H1 (cell line): Measurements from ENCODE around the gene HADHB. TPM values are rescaled to one million over a fixed set of nuclear protein-coding genes. Genes with fewer than 3 reads are reported as not detected.

ENCODE experiments used
- CTCF ChIA-PET: fragments of 300-600 bp; sonication (Branson Sonifier 250); formaldehyde crosslinking; loops from one replicate; lab custom pipeline; 2021; ENCODE audit not compliant: partially characterized antibody; lab: Charles Lee
- POLR2A ChIA-PET: fragments of 300-600 bp; sonication (Branson Sonifier 250); formaldehyde crosslinking; loops from one replicate; lab custom pipeline; 2021; ENCODE audit warnings: inconsistent platforms; ENCODE audit not compliant: partially characterized antibody; lab: Charles Lee
- DNase-seq, 2 experiments: peaks; one replicate each; pipeline versions ENCODE4 v3.0.0 to v3.0.0-alpha.2; 2010 to 2022; ENCODE audit warnings: low spot score in 2 of 2, low read depth in 1 of 2, mixed read lengths in 1 of 2
- FAIRE-seq: peaks from 2 replicates; lab custom pipeline; 2011; peaks lifted over from hg19 to GRCh38; lab: Jason Lieb, UNC
- H2AFZ ChIP-seq: 2 replicates; pipeline ENCODE4 v1.8.1; 2012; ENCODE audit warnings: low read length, inconsistent platforms
- H2AK5ac ChIP-seq: 2 replicates; pipeline ENCODE4 v1.6.1; 2013; ENCODE audit warnings: low read depth, low read length
- H2BK120ac ChIP-seq: replicated peaks from 2 replicates; pipeline ENCODE3; 2013; ENCODE audit warnings: low read depth, low read length, inconsistent platforms
- H2BK12ac ChIP-seq: 2 replicates; pipeline ENCODE4 v1.6.1; 2013; ENCODE audit warnings: low read depth, low read length
- H2BK15ac ChIP-seq: 2 replicates; pipeline ENCODE4 v1.6.1; 2013; ENCODE audit warnings: low read length
- H2BK20ac ChIP-seq: 2 replicates; pipeline ENCODE4 v1.6.1; 2013; ENCODE audit warnings: low read length
- H2BK5ac ChIP-seq: 2 replicates; pipeline ENCODE4 v1.6.1; 2013; ENCODE audit warnings: low read depth, low read length
- H3K14ac ChIP-seq: 2 replicates; pipeline ENCODE4 v1.6.1; 2013; ENCODE audit warnings: inconsistent platforms; ENCODE audit not compliant: insufficient read length
- H3K18ac ChIP-seq: 2 replicates; pipeline ENCODE4 v1.6.1; 2013; ENCODE audit warnings: low read length; ENCODE audit errors: extremely low read depth
- H3K23ac ChIP-seq: 2 replicates; pipeline ENCODE4 v1.6.1; 2013; ENCODE audit warnings: inconsistent platforms; ENCODE audit not compliant: insufficient read length
- H3K23me2 ChIP-seq: 2 replicates; pipeline ENCODE4 v1.6.1; 2013; ENCODE audit warnings: low read depth, low read length
- H3K27ac ChIP-seq: 2 replicates; pipeline ENCODE4 v1.6.1; 2011; ENCODE audit warnings: low read depth, low read length, inconsistent platforms
- H3K27me3 ChIP-seq, 4 experiments: replicated peaks in 1 of 4; 1 replicate in 1 of 4; 2 replicates in 3 of 4; pipeline versions ENCODE4 v1.6.1 to v1.8.1; 2011 to 2013; ENCODE audit warnings: low read length in 3 of 4, mild to moderate bottlenecking in 3 of 4, inconsistent platforms in 2 of 4, mixed read lengths in 2 of 4, moderate library complexity in 1 of 4; ENCODE audit not compliant: control insufficient read depth in 3 of 4, insufficient read depth in 3 of 4; ENCODE audit errors: extremely low read depth in 1 of 4
- H3K36me3 ChIP-seq, 4 experiments: 2 replicates each; pipeline versions ENCODE4 v1.6.1 to v1.8.1; 2011 to 2013; ENCODE audit warnings: mild to moderate bottlenecking in 4 of 4, low read length in 3 of 4, moderate library complexity in 2 of 4, control low read depth in 1 of 4, inconsistent platforms in 1 of 4; ENCODE audit not compliant: insufficient read depth in 4 of 4, control insufficient read depth in 2 of 4
- H3K4ac ChIP-seq: replicated peaks from 2 replicates; pipeline ENCODE3; 2013; ENCODE audit warnings: low read length, low read depth, mixed read lengths, inconsistent platforms; ENCODE audit not compliant: insufficient read length
- H3K4me1 ChIP-seq, 4 experiments: replicated peaks in 1 of 4; 1 replicate in 1 of 4; 2 replicates in 3 of 4; pipeline versions ENCODE4 v1.6.1 to v1.8.1; 2011 to 2013; ENCODE audit warnings: low read length in 3 of 4, inconsistent platforms in 2 of 4, mixed read lengths in 1 of 4; ENCODE audit not compliant: insufficient read depth in 4 of 4, control insufficient read depth in 3 of 4
- H3K4me2 ChIP-seq, 2 experiments: 2 replicates each; pipeline versions ENCODE4 v1.6.1 to v1.8.1; 2011 to 2013; ENCODE audit warnings: low read depth in 2 of 2, low read length in 2 of 2, control low read depth in 1 of 2, inconsistent platforms in 1 of 2, mild to moderate bottlenecking in 1 of 2; ENCODE audit not compliant: insufficient read depth in 1 of 2
- H3K4me3 ChIP-seq, 4 experiments: fragments of 200-600, 300-600 bp in 1 of 4; sonication (generic), shearing (Covaris generic), sonication (Bioruptor Twin) in 1 of 4; 2 replicates each; pipeline versions ENCODE4 v1.5.1 to v1.8.1; 2011 to 2016; ENCODE audit warnings: low read length in 4 of 4, low read depth in 3 of 4, control low read depth in 2 of 4, inconsistent platforms in 2 of 4, mild to moderate bottlenecking in 2 of 4, mixed read lengths in 1 of 4, moderate library complexity in 1 of 4; ENCODE audit not compliant: insufficient read depth in 2 of 4; ENCODE audit errors: extremely low read depth in 1 of 4
- H3K56ac ChIP-seq: replicated peaks from 2 replicates; pipeline ENCODE3; 2013; ENCODE audit warnings: low read depth, mild to moderate bottlenecking, mixed read lengths, low read length, inconsistent platforms; ENCODE audit not compliant: insufficient read length
- H3K79me1 ChIP-seq: 2 replicates; pipeline ENCODE4 v1.6.1; 2013; ENCODE audit warnings: low read depth, low read length, control low read depth
- H3K79me2 ChIP-seq, 2 experiments: 2 replicates each; pipeline versions ENCODE4 v1.6.1 to v1.8.1; 2012 to 2013; ENCODE audit warnings: low read length in 2 of 2, mild to moderate bottlenecking in 2 of 2, inconsistent platforms in 1 of 2; ENCODE audit not compliant: insufficient read depth in 2 of 2, control insufficient read depth in 1 of 2
- H3K9ac ChIP-seq, 4 experiments: replicated peaks in 1 of 4; 1 replicate in 1 of 4; 2 replicates in 3 of 4; pipeline versions ENCODE4 v1.6.1 to v1.8.1; 2011 to 2013; ENCODE audit warnings: low read depth in 3 of 4, low read length in 3 of 4, control low read depth in 2 of 4, mild to moderate bottlenecking in 2 of 4, moderate library complexity in 2 of 4, inconsistent platforms in 1 of 4; ENCODE audit errors: extremely low read depth in 1 of 4
- H3K9me3 ChIP-seq, 2 experiments: 2 replicates each; pipeline versions ENCODE4 v1.6.1 to v1.8.1; 2012 to 2013; ENCODE audit warnings: mild to moderate bottlenecking in 2 of 2, moderate library complexity in 2 of 2, control low read depth in 1 of 2, inconsistent platforms in 1 of 2, low read depth in 1 of 2, low read length in 1 of 2, mixed read lengths in 1 of 2; ENCODE audit not compliant: insufficient read depth in 2 of 2
- H4K20me1 ChIP-seq, 2 experiments: replicated peaks in 1 of 2; 2 replicates each; pipeline versions ENCODE3 to v1.8.1; 2011 to 2013; ENCODE audit warnings: inconsistent platforms in 2 of 2, low read length in 2 of 2, mild to moderate bottlenecking in 1 of 2; ENCODE audit not compliant: insufficient read depth in 2 of 2, control insufficient read depth in 1 of 2
- H4K5ac ChIP-seq: 2 replicates; pipeline ENCODE4 v1.6.1; 2013; ENCODE audit warnings: low read length, low read depth, mixed read lengths, inconsistent platforms; ENCODE audit not compliant: insufficient read length
- H4K8ac ChIP-seq: 2 replicates; pipeline ENCODE4 v1.8.0; 2013; ENCODE audit warnings: mild to moderate bottlenecking, moderate library complexity, low read length, inconsistent platforms; ENCODE audit not compliant: insufficient read depth; ENCODE audit errors: extremely low read depth
- H4K91ac ChIP-seq: replicated peaks from 2 replicates; pipeline ENCODE3; 2013; ENCODE audit warnings: low read length, mixed read lengths, inconsistent platforms; ENCODE audit not compliant: insufficient read length
- ATF2 ChIP-seq: IDR thresholded peaks from 2 replicates; pipeline ENCODE4 v1.6.1; 2012; ENCODE audit warnings: low read length, inconsistent platforms
- BRCA1 ChIP-seq: IDR thresholded peaks from 2 replicates; pipeline ENCODE4 v1.6.1; 2012; ENCODE audit warnings: low read depth, low read length, improper control_type of control experiment
- CHD1 ChIP-seq: IDR thresholded peaks from 2 replicates; pipeline ENCODE4 v1.6.1; 2012; ENCODE audit warnings: low read depth, low read length, improper control_type of control experiment
- CTBP2 ChIP-seq: IDR thresholded peaks from 2 replicates; pipeline ENCODE4 v1.7.0; 2011; ENCODE audit warnings: borderline replicate concordance, mild to moderate bottlenecking, moderate library complexity, mixed read lengths, low read length; ENCODE audit not compliant: insufficient read depth, insufficient read length
- JUN ChIP-seq: IDR thresholded peaks from 2 replicates; pipeline ENCODE4 v1.6.1; 2011; ENCODE audit warnings: low read depth, mild to moderate bottlenecking, improper control_type of control experiment, low read length
- NANOG ChIP-seq: IDR thresholded peaks from 2 replicates; pipeline ENCODE4 v1.6.1; 2011; ENCODE audit warnings: low read length, low read depth, mild to moderate bottlenecking, inconsistent platforms; ENCODE audit not compliant: insufficient read depth, poor library complexity, severe bottlenecking
- SIN3A ChIP-seq, 2 experiments: IDR thresholded peaks in 1 of 2; conservative IDR thresholded peaks in 1 of 2; 2 replicates each; pipeline ENCODE4 v1.6.1; 2011 to 2012; ENCODE audit warnings: low read length in 2 of 2, improper control_type of control experiment in 1 of 2, low read depth in 1 of 2, mild to moderate bottlenecking in 1 of 2
- SIRT6 ChIP-seq: IDR thresholded peaks from one replicate; pipeline ENCODE4 v1.7.1; 2012; ENCODE audit warnings: low read length, inconsistent platforms
- SIX5 ChIP-seq: IDR thresholded peaks from 2 replicates; pipeline ENCODE4 v1.6.1; 2011; ENCODE audit warnings: mild to moderate bottlenecking, low read depth, low read length
- SRF ChIP-seq: IDR thresholded peaks from 2 replicates; pipeline ENCODE4 v1.6.1; 2011; ENCODE audit warnings: mild to moderate bottlenecking, low read depth, low read length, moderate library complexity
- TBP ChIP-seq: IDR thresholded peaks from 2 replicates; pipeline ENCODE4 v1.6.1; 2011; ENCODE audit warnings: low read depth, low read length, improper control_type of control experiment
- USF2 ChIP-seq: IDR thresholded peaks from 2 replicates; pipeline ENCODE4 v1.6.1; 2011; ENCODE audit warnings: low read length, improper control_type of control experiment
- WGBS, 2 experiments: shearing (Covaris generic) in 1 of 2; methylation state at CpG; one replicate each; pipeline versions ENCODE4 v1.1.6 to v1.1.7; 2013 to 2015; ENCODE audit warnings: low lambda C conversion rate in 2 of 2, mixed read lengths in 2 of 2, inconsistent platforms in 1 of 2, low coverage in 1 of 2, missing lambda C conversion rate in 1 of 2; ENCODE audit not compliant: insufficient replicate concordance in 2 of 2, insufficient coverage in 1 of 2, insufficient read length in 1 of 2; ENCODE audit errors: extremely low coverage in 1 of 2, missing lambda C conversion rate in 1 of 2; 5-methylcytosine and 5-hydroxymethylcytosine counted together
- polyA plus RNA-seq, 7 experiments: library from polyadenylated mRNA; depleted of rRNA in 3 of 7; stranded (reverse) in 5 of 7; unstranded in 2 of 7; fragments of >200 nt in 5 of 7; fragments of 200-250 nt in 2 of 7; gene quantifications; 1 replicate in 5 of 7; 2 replicates in 1 of 7; 4 replicates in 1 of 7; pipeline versions ENCODE4 v1.2.1 to v1.2.3, GENCODE V29; 2011 to 2013; ENCODE audit warnings: missing spikeins in 2 of 7, mixed read lengths in 2 of 7
- total RNA-seq: library from RNA; stranded (reverse); fragmentation: NEBNext Ultra II Directional; extraction: Animal tissue kit (Norgen Biotek cat#: 25700); gene quantifications from 2 replicates; pipeline ENCODE4 v1.2.1, GENCODE V29; 2021

The HADHB gene
- total and polyA plus RNA-seq, 2 of the 8 experiments (the other 6 are each of a cell fraction or from before 2014, with no cell fraction given), result 47.7 to 52.3 TPM

- POLR2A ChIA-PET, result no interaction called here
- H4K20me1 ChIP-seq, result peaks cover 0 to 2% of the 10 kb centered on the region in 2 experiments
- H3K23me2 ChIP-seq, result 0 out of 2 replicates have a peak, but pooled peaks cover 1% of the 10 kb centered on the region
- H3K23ac ChIP-seq, result no peak overlapping the region
- no peak overlapping the region for H3K4me2 ChIP-seq
- no peak overlapping the region for H2BK5ac ChIP-seq
- CTCF ChIA-PET, result no interaction called here
- WGBS, 2 experiments, result 82% methylated on average over 7 of the region's 7 CpGs; no CpG with 5 or more reads in 1 of the 2 experiments
- H3K4ac ChIP-seq, result no peak overlapping the region
- H4K5ac ChIP-seq, result no peak overlapping the region
- no peaks in the 10 kb centered on the region for H3K27me3 ChIP-seq
- no peak overlapping the region for H2AFZ ChIP-seq
- DNase-seq (no peak), FAIRE-seq (no peak)
- H3K9ac ChIP-seq, result no peak overlapping the region
- no peak overlapping the region for H3K18ac ChIP-seq
- H4K91ac ChIP-seq, result no peak overlapping the region
- H3K56ac ChIP-seq, result no peak overlapping the region
- peaks cover 0 to 54% (median 26%) of the 10 kb centered on the region in 4 experiments; a peak in 7 of 8 replicates for H3K36me3 ChIP-seq
- no peaks in the 10 kb centered on the region for H3K9me3 ChIP-seq
- no peak overlapping the region for H3K4me3 ChIP-seq
- H3K79me1 ChIP-seq, result no peaks in the 10 kb centered on the region
- H2BK12ac ChIP-seq, result no peak overlapping the region
- no peak overlapping the region for H3K14ac ChIP-seq
- no peak overlapping the region for H3K27ac ChIP-seq
- H4K8ac ChIP-seq, result no peak overlapping the region
- H2BK120ac ChIP-seq, result no peak overlapping the region
- H2AK5ac ChIP-seq, result no peak overlapping the region
- no peaks in the 10 kb centered on the region for H3K79me2 ChIP-seq
- no peaks in the 10 kb centered on the region for H3K4me1 ChIP-seq
- H2BK15ac ChIP-seq, result no peak overlapping the region
- no peak overlapping the region for H2BK20ac ChIP-seq
- no peak for TF ChIP-seq USF2
- no peak for TF ChIP-seq SRF
- TF ChIP-seq BRCA1, result no peak
- no peak for TF ChIP-seq SIN3A (conservative IDR thresholded peaks at IDR 0.05 in 1 of 2, IDR thresholded peaks at IDR 0.05 in 1 of 2; ENCODE audit: low read depth in 1 of 2, low read length in 2 of 2)
- TF ChIP-seq TBP, result no peak
- no peak for TF ChIP-seq CHD1
- TF ChIP-seq SIRT6, result no peak
- no peak for TF ChIP-seq SIX5
- TF ChIP-seq NANOG, result no peak
- TF ChIP-seq CTBP2, result no peak
- TF ChIP-seq JUN, result no peak
- no peak for TF ChIP-seq ATF2
Measured at GRCh38 chr2:26203906-26204305, 40.8 kb upstream of the HADHB start.
